Neural cell (in vitro differentiated cells): Measurements from ENCODE around the gene KCNMB2.

Source experiments
- EP300 ChIP-seq: fragments of 450-650 bp; conservative IDR thresholded peaks from 2 replicates; pipeline ENCODE4 v1.6.1; 2014; ENCODE audit warnings: antibody characterized with exemption, mild to moderate bottlenecking, moderate library complexity; ENCODE audit not compliant: poor library complexity, severe bottlenecking
- EZH2 ChIP-seq: fragments of 200-600, 300-800 bp; shearing (Covaris generic), sonication (generic); IDR thresholded peaks from 2 replicates; pipeline ENCODE4 v1.6.1; 2014; ENCODE audit warnings: antibody characterized with exemption, low read length, borderline replicate concordance, mild to moderate bottlenecking; ENCODE audit not compliant: insufficient read depth, poor library complexity, severe bottlenecking
- POLR2AphosphoS5 ChIP-seq: IDR thresholded peaks from 2 replicates; pipeline ENCODE4 v1.6.1; 2012
- RAD21 ChIP-seq: fragments of 450-650 bp; conservative IDR thresholded peaks from 2 replicates; pipeline ENCODE4 v1.6.1; 2014; ENCODE audit warnings: antibody characterized with exemption, mild to moderate bottlenecking, moderate library complexity
- TAF1 ChIP-seq: IDR thresholded peaks from 2 replicates; pipeline ENCODE4 v1.6.1; 2012; ENCODE audit warnings: low read depth
- TF ChIP-seq, protein P1 (sequence below): IDR thresholded peaks from 2 replicates; pipeline ENCODE4 v1.6.1; 2012; ENCODE audit warnings: borderline replicate concordance
- TF ChIP-seq, protein P2 (sequence below): fragments of 450-650 bp; IDR thresholded peaks from 2 replicates; pipeline ENCODE4 v1.5.1; 2014; ENCODE audit warnings: antibody characterized with exemption, mild to moderate bottlenecking, moderate library complexity; ENCODE audit not compliant: poor library complexity, severe bottlenecking

DNA sequence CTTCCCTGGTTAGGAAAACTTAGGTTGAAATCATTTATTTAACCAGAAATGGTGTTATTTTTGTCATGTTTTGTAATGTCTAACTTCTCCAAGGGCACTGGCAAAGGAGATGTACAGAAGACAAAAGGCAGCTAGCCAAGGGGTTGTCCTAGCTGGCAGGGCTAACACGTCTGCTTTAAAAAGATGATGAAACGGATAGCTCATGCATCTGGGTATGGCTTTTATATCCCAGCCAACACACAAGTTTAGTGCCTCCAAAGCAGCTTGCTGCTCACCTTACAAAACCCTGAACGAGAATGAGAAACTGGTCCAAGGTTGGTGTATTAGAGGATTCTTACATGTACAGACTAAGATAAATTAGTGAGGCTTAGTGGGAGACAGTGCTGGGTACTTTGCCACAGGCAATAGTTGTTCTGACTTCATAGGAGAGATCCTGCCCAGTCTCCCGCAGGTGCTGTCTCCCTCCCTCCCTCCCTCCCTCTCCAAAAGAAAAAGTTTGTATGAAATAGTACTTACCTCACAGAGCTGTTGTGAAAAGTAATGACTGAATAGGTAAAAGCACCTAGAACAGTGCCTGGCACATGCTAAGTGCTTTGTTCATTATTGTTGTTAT is 47.8 kb downstream of the KCNMB2 start:
- TF ChIP-seq, protein P1, sequence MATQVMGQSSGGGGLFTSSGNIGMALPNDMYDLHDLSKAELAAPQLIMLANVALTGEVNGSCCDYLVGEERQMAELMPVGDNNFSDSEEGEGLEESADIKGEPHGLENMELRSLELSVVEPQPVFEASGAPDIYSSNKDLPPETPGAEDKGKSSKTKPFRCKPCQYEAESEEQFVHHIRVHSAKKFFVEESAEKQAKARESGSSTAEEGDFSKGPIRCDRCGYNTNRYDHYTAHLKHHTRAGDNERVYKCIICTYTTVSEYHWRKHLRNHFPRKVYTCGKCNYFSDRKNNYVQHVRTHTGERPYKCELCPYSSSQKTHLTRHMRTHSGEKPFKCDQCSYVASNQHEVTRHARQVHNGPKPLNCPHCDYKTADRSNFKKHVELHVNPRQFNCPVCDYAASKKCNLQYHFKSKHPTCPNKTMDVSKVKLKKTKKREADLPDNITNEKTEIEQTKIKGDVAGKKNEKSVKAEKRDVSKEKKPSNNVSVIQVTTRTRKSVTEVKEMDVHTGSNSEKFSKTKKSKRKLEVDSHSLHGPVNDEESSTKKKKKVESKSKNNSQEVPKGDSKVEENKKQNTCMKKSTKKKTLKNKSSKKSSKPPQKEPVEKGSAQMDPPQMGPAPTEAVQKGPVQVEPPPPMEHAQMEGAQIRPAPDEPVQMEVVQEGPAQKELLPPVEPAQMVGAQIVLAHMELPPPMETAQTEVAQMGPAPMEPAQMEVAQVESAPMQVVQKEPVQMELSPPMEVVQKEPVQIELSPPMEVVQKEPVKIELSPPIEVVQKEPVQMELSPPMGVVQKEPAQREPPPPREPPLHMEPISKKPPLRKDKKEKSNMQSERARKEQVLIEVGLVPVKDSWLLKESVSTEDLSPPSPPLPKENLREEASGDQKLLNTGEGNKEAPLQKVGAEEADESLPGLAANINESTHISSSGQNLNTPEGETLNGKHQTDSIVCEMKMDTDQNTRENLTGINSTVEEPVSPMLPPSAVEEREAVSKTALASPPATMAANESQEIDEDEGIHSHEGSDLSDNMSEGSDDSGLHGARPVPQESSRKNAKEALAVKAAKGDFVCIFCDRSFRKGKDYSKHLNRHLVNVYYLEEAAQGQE: no peak
- TF ChIP-seq, protein P2, sequence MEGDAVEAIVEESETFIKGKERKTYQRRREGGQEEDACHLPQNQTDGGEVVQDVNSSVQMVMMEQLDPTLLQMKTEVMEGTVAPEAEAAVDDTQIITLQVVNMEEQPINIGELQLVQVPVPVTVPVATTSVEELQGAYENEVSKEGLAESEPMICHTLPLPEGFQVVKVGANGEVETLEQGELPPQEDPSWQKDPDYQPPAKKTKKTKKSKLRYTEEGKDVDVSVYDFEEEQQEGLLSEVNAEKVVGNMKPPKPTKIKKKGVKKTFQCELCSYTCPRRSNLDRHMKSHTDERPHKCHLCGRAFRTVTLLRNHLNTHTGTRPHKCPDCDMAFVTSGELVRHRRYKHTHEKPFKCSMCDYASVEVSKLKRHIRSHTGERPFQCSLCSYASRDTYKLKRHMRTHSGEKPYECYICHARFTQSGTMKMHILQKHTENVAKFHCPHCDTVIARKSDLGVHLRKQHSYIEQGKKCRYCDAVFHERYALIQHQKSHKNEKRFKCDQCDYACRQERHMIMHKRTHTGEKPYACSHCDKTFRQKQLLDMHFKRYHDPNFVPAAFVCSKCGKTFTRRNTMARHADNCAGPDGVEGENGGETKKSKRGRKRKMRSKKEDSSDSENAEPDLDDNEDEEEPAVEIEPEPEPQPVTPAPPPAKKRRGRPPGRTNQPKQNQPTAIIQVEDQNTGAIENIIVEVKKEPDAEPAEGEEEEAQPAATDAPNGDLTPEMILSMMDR: no peak
- TF ChIP-seq TAF1 (no peak), EZH2 (no peak), EP300 (no peak), POLR2AphosphoS5 (no peak), RAD21 (no peak)
